ENCODE data around the gene LRRC47. TPM values are rescaled to one million over a fixed set of nuclear protein-coding genes. Genes with fewer than 3 reads are reported as not detected.

Gene LRRC47
- 10 to 100 TPM; 21.6 to 33.5 (median 30.9) TPM for total RNA-seq

DNA sequence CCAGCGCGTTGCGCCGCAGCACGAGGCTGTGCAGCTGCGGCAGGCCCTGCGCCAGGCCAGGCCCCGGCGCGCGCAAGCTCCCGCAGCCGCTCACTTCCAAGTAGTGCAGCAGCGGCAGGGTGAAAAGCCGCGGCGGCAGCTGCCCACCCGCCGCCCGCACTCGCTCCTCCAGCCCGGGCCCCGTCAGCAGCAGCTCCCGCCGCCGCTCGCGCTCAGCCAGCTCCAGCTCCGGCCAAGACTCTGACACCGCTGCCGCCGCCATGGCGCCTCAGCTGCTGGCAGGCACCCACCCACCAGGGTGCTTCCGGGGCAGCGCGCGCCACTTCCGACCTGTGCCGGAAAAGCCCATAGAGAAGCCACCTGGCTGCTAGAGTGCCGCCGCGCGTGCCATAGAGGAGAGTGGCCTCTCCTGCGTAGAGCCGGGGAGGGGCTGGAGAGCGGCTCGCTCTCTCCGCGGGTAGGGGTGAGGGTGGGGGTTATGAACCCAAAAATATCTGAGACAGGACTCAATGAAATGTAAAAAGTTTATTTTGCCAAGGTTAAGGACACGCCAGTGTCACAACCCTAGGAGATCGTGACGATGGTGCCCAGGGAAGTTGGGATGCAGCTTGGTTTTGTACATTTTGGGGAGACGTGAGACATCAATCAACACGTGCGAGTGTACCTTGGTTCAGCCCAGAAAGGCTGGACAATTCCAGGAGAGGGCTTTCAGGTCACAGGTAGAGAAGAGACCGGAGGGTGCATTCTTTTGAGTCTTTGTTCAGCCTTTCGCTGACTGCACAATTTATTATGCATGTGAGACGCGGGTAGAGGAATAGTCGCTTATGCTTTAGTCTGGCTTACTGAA is at the start of gene LRRC47:
Gene LRRC47 (minus strand): TSS at position 284 of the 847 bp plus-strand sequence. CDS start 22 bp downstream, at position 262.
- peak; percentile 96 for ATAC-seq (ENCODE audit: low FRiP score)

DNA sequence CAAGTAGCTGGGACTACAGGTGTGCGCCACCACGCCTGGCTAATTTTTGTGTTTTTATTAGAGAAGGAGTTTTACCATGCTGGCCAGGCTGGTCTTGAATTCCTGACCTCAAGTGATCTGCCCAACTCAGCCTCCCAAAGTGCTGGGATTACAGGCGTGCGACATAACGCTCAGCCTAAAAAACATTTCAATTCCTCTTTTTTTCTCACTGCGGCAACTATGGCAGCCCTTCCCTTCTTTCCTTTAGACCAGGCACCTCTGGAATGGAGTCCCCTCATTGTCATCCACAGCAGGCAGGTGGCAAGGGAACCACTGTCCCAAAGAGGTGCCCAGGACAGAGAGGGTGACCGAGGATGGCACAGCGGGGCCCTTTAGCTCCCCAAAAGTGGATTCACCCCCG is 46.6 kb upstream of the LRRC47 start:
- TF ChIP-seq, protein P1, sequence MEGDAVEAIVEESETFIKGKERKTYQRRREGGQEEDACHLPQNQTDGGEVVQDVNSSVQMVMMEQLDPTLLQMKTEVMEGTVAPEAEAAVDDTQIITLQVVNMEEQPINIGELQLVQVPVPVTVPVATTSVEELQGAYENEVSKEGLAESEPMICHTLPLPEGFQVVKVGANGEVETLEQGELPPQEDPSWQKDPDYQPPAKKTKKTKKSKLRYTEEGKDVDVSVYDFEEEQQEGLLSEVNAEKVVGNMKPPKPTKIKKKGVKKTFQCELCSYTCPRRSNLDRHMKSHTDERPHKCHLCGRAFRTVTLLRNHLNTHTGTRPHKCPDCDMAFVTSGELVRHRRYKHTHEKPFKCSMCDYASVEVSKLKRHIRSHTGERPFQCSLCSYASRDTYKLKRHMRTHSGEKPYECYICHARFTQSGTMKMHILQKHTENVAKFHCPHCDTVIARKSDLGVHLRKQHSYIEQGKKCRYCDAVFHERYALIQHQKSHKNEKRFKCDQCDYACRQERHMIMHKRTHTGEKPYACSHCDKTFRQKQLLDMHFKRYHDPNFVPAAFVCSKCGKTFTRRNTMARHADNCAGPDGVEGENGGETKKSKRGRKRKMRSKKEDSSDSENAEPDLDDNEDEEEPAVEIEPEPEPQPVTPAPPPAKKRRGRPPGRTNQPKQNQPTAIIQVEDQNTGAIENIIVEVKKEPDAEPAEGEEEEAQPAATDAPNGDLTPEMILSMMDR (IDR thresholded peaks at IDR 0.05): no peak
- ATAC-seq (ENCODE audit: low FRiP score) (no peak), DNase-seq (ENCODE audit: low spot score) (no peak)

More for the DNA sequence above, at the start of gene LRRC47:
- peak; percentile 71 for DNase-seq (ENCODE audit: low spot score)
- TF ChIP-seq, protein P1 (IDR thresholded peaks at IDR 0.05): no peak

GRCh38 chr1:3841491-3841890 is 45.2 kb upstream of the LRRC47 start:
- TF ChIP-seq, protein P1 (IDR thresholded peaks at IDR 0.05): no peak
- ATAC-seq (ENCODE audit: low FRiP score) (no peak), DNase-seq (ENCODE audit: low spot score) (no peak)

DNA sequence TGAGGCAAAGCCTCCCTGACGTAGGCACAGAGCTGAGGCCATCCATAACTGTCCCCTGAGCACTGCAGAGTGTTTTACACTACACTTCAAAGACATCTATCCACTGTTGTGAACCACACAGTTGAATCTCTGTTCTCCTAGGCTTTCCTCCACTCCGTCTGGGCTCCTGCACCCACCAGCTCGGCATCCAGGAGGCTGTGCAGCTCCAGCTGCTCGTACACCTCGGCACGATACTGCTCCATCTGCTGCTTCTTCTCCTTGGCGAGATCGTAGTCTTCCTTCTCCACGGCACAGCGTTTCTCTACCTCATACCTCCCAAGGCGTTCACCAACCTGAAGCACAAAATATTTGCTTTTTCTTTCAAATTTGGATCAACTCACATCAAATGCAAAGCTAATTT is 42.5 kb upstream of the LRRC47 start:
- TF ChIP-seq, protein P1 (IDR thresholded peaks at IDR 0.05): no peak
- ATAC-seq (ENCODE audit: low FRiP score): no peak

GRCh38 chr1:3837685-3838084 is 41.4 kb upstream of the LRRC47 start:
- no peak for ATAC-seq (ENCODE audit: low FRiP score)
- no peak for DNase-seq (ENCODE audit: low spot score)
- TF ChIP-seq, protein P1 (IDR thresholded peaks at IDR 0.05): no peak

More for the DNA sequence above, 42.5 kb upstream of the LRRC47 start:
- no peak for DNase-seq (ENCODE audit: low spot score)

DNA sequence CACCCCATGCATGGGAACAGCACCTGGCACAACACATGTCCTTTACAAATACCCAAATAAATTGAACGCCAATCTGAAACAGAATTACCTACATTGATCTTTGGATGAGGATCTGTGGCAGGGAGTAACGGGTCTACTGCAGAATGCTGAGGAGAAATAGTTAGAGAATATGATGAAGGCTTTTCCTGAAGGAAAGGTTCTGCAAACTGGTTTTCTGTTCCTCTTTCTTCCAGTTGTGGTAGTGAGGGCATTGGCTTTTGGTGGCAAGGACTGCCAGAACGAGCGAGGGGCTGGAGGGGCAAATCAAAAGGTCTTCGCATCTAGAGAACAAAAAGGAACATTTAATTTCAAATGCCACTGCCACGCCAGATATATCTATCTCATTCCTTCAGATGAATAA is 40.9 kb upstream of the LRRC47 start:
- ATAC-seq (ENCODE audit: low FRiP score): no peak
- TF ChIP-seq, protein P1 (IDR thresholded peaks at IDR 0.05): no peak
- no peak for DNase-seq (ENCODE audit: low spot score)

DNA sequence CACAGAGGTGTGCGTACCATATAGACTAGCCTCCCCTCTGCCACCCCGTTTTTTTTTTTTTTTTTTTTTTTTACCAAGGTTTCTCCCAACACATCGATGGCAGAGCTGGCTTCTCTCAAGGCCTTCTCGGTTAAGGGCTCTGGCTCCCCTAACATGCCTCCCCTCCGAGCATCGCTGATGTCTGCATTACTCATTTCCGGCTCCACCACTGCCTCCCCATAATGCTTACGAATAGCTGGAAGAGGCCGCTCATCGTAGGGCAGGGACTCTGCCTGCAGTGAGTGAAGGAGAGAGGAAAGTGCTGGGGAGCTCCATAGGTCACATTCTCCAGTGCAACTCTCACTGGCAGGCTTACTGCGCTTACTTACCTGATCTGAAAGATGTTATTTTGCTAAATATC is 40.1 kb upstream of the LRRC47 start:
- DNase-seq (ENCODE audit: low spot score) (no peak), ATAC-seq (ENCODE audit: low FRiP score) (no peak)
- TF ChIP-seq, protein P1 (IDR thresholded peaks at IDR 0.05): no peak
